Measurements from ENCODE around the gene GPR173.
A peak's percentile ranks its signal among the peaks of the same experiment; 100 is the strongest.

The GPR173 gene, protein sequence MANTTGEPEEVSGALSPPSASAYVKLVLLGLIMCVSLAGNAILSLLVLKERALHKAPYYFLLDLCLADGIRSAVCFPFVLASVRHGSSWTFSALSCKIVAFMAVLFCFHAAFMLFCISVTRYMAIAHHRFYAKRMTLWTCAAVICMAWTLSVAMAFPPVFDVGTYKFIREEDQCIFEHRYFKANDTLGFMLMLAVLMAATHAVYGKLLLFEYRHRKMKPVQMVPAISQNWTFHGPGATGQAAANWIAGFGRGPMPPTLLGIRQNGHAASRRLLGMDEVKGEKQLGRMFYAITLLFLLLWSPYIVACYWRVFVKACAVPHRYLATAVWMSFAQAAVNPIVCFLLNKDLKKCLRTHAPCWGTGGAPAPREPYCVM

DNA sequence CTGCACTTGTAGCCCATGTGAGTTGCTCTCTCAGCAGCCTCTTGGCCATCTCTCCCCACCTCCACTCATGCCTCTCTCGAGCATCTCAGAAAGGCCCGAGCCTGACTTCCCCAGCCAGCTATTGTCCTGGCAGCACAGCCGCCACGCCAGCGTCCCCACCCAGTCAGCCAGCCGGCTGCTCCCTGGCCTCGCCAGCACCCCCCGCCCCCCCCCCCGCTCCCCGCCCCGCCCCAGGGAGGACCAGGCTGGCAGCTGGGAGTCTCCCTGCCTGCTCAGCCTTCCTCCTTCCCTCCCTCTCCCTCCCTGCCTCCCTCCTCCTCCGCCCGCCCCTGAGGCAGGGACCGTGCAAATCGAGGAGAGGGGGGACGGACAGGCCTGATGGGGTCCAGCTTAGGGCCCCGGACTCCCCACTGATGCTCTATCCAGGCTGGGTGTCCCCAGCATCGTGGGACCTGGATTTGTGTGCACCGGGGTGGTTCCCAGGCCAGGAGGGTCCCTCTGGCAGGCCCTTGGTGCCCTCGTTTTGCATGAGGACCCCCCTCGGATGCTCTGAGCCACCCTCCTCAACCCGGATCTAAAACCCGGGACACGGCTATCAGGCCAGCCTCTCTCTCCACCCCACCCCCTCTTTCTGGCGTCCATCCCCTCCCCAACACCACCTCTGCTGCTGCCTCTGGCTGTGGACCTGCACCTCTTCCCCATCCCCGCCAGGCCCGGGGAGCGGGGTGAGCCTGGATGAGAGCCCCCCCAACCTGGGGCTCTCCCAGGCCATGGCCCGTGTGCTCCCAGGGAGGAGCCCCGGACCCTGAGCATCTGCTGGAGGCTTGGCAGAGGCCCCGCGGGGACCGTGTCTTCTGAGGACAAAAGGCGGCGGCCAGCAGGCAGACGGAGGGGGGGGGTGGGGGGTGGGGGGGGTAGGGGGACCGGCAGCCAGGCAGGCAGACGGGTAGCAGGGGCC is at the start of gene GPR173:
Gene GPR173, plus strand, starts transcription at position 621 of the 958 bp plus-strand sequence. CDS start 27,833 bp downstream, outside the sequence.
- peak; percentile 79 for DNase-seq (ENCODE audit: low spot score)

DNA sequence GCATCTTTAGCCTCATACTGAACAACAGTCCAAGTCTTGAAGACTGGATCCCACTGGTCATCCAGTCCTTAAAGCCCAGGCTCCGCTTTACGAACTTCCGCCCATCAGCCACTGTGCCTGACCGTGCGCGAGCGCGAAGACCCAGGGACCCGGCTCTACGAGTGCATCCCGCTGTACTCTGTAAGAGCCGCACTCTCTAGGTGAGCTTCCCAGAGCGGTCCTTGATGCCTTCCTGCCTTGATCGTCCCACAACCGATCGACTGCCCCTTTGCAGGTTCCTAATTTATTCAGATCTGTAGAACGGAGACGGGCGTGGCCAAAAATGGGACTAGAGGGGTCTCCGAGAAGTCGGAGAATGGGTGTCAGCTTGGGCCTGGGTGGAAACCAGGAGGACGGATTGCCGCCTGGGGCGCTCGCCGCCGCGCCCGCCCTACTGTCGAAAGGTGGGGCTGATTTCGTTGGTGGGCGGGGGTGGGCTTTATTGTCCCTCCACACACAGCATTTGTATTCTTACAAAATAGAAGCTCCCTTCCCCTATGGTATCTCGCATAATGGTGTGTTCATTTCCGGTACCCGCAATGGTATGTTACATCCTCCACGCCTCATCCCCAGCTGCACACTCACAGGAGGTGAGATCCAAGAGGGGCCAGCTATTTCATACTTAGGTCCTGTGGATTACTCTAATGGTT is 48.0 kb upstream of the GPR173 start:
- no peak for DNase-seq (ENCODE audit: low spot score)

DNA sequence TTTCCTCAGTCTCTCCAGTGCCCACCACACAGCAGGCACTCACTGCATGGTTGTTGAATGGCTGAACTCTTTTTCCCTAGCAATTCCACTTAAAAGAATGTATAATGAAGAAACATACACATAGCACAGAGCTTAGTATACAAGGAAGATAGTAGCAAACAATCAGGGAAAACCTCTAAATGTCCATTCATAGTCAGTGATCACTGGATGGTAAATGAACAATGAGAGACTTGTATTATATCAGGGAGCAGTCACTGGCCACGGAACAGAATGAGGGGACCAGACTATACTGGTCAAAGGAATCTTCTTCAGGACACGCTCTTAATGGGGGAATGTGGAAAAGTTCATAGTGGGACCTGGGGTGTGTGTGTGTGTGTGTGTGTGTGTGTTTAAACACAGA is 46.6 kb upstream of the GPR173 start:
- no peak for DNase-seq (ENCODE audit: low spot score)

DNA sequence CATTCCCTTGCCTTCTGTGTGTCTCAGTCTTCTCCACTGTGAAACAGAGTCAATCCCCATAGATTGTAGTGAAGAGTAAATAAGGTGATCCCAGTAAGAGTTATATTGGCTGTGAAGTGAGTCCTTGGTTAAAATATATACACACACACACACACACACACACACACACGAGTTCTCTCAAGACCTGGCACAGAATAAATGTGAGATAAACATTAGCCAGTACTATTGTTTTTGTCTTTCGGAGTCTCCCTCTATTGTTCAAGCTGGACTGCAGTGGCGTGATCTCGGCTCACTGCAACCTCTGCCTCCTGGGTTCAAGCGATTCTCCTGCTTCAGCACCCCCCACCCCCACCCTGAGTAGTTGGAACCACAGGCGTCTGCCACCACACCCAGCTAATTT is 45.5 kb upstream of the GPR173 start:
- DNase-seq (ENCODE audit: low spot score) = no peak

DNA sequence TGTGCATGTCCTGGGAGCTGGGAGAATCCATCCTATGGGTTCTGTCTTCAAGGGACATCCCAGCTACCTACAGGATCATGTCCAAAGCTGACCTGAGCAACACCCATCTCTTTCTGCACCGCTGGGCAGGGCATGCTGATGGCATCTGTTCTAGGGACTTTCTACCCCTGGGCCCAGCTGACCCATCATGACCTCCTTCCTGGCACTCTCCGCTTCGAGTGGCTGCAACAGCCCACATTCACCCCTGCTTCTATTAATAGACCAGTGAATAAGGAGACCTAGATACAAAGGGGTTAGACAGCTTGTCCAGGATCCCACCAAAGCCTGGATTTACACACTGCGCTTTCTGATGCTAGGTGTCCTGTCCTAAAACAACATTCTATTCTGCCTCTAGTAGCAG is 44.6 kb upstream of the GPR173 start:
- DNase-seq (ENCODE audit: low spot score) = no peak

DNA sequence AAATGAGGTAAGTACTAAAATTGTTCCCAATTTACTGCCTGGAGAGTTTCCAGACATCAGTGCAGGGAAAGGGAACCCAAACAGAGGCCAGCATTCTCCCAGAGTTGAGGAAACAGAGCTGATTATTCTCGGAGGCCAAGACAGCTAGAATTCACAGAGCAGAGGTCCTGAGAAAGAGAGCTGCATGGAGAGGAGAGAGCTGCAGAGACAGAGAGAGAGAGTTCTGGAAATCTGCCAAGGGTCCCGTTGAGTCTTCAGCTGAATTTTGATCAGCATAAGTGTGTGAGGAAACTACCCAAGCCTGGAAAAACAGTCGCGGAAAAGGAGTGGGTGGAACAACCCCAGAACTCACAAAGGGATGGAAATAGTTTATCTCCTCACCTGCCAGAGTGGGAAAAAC is 43.8 kb upstream of the GPR173 start:
- peak; percentile 35 for DNase-seq (ENCODE audit: low spot score)

DNA sequence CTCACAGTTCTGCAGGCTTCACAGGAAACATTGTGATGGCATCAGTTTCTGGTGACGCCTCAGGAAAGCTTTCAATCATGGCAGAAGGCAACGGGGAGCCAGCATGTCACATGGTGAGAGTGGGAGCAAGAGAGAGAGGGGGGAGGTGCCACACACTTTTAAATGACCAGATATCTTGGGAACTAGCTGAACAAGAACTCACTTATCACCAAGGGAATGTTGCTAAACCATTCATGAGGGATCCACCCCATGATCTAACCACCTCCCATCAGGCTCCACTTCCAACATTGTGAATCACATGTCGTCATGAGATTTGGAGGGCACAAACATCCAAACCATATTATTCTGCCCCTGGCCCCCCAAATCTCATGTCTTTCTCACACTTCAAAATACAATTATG is 43.3 kb upstream of the GPR173 start:
- no peak for DNase-seq (ENCODE audit: low spot score)

DNA sequence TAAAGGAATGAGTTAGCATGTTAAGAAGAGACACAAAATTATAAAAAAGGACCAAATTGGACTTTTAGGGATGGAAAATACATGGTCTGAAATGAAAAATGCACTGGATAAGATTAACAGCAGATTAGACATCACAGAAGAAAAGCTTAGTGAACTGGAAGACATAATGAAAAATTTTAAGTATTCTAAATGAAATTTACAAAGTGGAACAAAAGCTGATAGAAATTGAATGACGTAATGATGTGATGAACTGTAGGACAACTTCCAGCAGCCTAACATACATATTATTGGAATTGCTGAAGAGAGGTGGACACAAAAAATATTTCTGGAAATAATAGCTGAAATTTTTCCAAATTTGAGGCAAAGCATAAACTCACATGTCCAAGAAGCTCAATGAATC is 39.6 kb upstream of the GPR173 start:
- no peak for DNase-seq (ENCODE audit: low spot score)

DNA sequence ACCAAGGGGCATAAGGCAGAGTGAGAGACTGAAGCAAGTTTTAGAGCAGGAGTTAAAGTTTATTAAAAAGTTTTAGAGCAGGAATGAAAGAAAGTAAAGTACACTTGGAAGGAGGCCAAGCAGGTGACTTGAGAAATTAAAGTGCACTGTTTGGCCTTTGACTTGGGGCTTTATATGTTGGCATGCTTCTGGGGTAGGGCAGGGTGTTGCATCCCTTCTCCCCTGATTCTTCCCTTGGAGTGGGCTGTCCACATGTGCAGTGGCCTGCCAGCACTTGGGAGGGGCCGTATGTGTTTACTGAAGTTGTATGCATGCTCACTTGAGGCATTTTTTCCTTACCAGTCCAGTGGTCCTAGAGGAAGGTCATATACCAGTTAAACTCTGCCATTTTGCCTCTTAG is 35.3 kb upstream of the GPR173 start:
- no peak for DNase-seq (ENCODE audit: low spot score)

DNA sequence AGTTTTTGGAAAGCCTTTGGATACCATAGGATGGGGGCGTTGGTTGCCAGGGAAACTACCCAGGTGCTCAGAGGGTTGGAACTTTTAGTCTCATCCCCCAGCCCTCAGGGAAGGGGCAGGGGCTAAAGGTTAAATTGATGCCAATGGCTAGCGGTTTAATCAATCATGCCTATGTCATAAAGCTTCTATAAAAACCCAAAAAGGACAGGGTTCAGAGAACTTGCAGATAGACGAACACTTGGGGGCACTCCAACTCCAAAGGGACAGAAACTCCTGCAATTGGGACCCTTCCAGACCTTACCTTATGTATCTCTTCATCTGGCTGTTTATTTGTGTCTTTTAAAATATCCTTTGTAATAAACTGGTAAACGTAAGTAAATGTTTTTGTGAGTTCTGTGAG is 30.0 kb upstream of the GPR173 start:
- no peak for DNase-seq (ENCODE audit: low spot score)

DNA sequence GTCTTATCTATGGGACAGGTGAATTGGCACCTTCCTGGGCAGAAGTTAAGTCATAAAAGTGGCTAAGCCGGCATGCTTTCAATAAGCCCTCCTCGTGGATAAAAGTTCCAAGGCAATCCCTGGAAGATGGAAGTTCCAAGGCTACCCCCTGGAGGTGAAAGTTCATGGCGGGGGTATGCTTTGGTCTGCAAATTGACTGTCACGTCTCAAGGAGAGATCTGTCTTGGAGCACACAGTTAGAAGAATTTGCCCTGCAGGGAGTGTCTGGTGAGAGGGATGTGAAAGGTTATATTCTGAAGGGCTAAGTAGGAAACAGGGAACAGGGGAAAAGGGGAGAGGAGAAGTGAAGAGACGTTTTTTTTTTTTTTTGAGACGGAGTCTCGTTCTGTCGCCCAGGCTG is 26.2 kb upstream of the GPR173 start:
- DNase-seq (ENCODE audit: low spot score) = no peak

DNA sequence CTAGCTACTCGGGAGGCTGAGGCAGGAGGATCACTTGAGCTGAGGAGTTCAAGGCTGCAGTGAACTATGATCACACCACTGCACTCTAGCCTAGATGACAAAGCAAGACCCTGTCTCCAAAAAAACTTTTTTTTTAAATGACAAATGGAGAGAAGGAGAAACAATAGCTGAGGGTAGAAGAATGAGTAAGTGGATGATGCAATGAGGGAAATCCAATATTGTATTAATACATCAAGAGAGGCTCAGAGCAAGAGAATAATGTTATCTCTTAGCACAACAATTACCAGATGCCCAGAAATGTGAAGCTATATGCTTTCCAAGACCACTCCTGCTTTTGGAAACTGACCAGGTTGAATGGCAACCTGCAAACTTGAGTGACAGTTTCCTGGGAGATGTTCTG is 19.9 kb upstream of the GPR173 start:
- no peak for DNase-seq (ENCODE audit: low spot score)

DNA sequence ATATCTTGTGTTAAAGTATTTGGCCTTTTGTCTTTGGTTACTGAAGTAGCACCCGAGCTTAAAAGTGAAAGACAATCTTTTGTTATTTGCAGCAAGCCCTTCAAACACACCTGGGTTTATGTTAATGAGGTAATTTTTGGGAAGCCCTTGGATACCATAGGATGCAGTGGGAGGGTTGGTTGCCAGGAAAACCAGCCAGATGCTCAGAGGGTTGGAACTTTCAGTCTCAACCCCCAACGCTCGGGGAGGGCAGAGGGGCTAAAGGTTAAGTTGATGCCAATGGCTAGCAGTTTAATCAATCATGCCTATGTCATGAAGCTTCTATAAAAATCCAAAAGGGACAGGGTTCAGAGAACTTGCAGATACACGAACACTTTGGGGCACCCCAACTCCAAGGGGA is 17.2 kb upstream of the GPR173 start:
- no peak for DNase-seq (ENCODE audit: low spot score)

DNA sequence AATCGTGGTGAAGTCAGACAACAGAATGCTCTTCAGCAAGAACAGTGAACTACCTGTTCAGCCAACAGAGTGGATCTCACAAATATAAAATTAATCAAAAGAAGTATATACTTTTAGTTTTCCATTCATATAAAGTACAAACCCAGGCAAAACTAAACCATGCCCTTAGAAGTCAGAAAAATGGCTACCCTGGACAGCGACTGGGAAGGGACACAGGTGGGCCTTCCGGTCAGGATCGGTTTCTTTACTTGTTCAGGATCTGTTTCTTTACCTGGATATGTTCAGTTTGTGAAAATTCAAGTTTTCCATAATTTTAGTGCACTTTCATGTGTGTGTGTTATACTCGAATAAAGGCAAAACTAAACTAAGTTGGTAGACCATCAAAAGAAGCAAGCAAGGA is 12.4 kb upstream of the GPR173 start:
- no peak for DNase-seq (ENCODE audit: low spot score)

DNA sequence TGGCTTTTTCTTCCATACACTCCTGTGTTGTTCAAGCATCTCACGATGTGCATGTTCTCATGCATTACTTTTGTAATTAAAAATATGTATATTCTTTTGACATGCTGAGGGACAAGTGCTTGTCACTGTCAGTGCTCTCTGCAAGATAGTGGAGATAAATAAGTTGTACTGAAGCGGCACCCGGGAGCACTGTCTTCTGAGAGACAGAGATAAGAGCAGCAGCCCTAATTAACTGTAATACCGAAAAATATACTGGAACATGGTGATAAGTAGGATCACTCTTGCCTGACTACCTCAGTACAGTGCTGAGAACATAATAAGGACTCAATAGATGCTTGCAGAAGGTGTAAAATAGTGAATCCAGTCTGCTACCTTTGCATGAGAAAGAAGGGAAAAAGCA is 9.4 kb upstream of the GPR173 start:
- no peak for DNase-seq (ENCODE audit: low spot score)

DNA sequence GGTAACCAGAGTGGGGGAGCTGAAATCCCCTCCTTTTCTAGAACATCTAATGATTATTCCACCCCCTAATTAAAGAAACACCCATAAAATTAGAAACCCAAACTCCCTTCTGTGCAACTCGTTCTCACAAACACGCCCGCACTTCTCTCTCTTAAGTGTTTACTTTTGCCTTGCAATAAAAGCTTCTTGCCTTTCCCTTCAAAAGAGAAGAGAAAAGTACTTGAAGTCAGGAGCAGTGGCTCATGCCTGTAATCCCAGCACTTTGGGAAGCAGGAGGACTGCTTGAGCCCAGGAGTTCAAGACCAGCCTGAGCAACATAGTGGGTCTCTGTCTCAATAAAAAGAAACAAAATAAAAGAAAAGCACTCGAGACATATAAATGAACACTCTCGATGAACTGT is 3.6 kb upstream of the GPR173 start:
- no peak for DNase-seq (ENCODE audit: low spot score)

DNA sequence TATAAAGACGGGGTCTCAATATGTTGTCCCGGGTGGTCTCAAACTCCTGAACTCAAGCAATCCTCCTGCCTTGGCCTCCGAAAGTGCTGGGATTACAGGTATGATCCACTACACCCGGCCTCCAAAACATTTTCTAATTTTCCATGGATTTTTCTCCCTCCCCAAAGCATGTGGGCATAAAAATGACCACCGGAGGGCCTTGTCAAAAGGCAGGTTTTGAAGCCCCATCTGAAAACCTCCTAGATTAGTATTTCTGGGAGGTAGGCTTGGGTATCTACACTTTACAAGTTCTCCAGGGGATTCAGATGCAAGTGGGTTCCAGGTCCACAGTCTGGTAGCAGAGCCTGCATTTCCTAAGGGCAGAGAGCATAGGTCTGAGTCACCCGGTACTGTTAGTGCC is 1.4 kb upstream of the GPR173 start:
- DNase-seq (ENCODE audit: low spot score) = no peak

DNA sequence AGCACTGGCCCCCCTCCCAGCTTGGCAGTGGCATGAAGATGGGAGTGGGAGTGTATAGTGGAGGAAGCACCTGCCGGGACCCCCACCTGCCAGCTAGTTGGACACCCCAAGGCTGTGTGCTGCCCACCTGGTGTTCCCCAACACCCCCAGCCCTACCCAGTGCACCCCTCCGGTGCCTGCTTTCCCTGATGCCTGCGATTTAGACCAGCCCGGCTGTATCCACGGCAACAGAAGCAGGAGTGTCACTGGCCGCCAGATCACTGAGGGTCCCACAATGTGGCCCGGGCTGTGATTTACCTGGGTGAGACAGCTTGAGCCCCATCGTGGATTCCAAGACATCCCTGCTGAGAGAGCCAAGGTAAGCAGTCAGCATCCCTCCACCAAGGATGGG is 533 bp downstream of the GPR173 start:
- peak; percentile 7 for DNase-seq (ENCODE audit: low spot score)

DNA sequence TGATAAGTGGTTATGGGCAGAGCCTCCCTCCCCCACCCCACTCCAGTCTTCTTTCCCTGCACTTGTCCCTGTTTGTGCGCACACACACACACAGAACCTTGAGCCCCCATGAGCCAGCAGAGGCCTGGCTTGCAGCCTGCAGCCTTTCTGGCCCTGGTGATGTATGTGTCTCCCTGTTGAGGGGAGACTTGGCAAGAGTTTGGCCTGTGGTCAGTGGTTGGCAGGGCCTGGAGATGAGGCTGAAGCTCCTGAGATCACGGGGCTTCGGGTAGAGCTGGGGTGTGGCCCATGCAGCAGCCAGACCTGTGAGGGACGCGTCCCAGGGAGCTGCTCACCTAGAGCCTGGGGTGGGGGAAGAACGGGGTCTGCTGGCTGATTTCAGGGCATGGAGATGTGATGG is 2.3 kb downstream of the GPR173 start:
- no peak for DNase-seq (ENCODE audit: low spot score)

DNA sequence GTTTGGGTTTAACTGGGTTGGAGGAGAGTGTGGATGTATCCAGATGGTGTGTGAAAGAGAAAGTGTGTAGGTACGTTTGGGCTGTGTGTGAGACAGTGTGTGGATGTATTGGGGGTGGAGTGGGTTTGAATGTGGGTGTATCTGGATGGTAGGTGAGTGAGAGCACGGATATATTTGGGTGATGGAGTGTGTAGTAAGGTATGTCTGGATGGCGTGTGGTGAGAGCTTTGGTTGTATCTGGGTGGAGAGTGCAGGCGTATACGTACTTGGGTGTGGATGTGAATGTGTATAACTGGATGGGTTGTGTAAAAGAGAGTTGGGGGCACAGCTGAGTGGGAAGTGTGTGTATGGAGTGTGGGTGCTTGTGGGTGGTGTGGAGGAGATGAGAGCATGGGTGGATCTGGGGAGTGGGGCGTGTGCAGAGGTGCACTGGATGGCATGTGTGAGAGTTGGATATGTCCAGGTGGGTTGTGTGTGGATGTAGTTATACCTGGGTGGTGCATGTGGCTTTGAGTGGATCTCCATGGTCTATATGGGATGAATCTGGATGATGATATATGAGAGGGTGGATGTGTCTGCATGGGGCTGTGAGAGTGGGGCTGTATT is 6.8 kb downstream of the GPR173 start:
- DNase-seq (ENCODE audit: low spot score) = no peak

DNA sequence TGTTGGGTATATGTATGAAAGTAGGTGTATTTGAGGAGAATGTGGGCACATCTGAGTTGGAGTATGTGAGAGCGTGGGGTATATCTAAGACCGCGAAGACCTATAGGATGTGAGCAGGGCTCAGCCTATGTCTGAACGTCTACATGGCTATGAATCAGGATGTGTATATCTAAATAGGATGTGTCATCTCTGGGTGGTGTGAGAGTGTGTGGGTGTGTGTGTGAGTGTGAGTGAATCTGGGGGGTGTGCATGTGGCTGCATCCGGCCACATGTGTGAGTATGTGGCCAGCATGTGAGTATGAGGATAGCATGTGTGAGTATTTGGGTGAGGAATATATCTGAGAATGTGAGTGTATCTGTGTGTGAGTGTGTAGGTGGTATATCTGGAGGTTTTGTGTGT is 7.7 kb downstream of the GPR173 start:
- no peak for DNase-seq (ENCODE audit: low spot score)

DNA sequence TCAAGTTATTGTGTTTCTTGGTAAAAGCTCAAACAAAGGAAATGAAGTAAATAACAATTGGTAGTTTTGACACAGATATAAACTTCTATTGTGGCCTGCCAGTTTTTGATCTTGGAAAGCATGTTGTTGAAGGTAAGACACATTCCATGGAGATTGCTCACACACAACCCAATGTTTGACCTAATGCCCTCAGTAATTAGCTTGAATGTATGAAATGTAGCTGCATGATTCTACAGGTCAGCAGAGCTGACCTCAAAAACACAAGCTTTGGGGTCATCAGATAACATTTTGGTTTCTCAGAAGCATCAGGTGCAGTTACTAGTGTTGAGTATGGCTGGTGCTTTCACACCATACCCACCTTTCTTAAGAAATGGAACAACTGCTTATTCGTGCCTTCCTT is 16.5 kb downstream of the GPR173 start:
- DNase-seq (ENCODE audit: low spot score) = no peak
